Erythroblast (primary cell): ENCODE results near the gene KLC1.

Source experiments
- DNase-seq, 2 experiments: peaks; one replicate each; lab custom pipeline; 2025; lab: John Stamatoyannopoulos, UW
- GATA1 ChIP-seq: IDR thresholded peaks from 2 replicates; pipeline ENCODE4 v1.6.1; 2011; ENCODE audit warnings: low read depth, mild to moderate bottlenecking, control low read depth, low read length, moderate library complexity
- POLR2A ChIP-seq: IDR thresholded peaks from 2 replicates; pipeline ENCODE4 v1.6.1; 2011; ENCODE audit warnings: mild to moderate bottlenecking, low read length

The KLC1 gene

GRCh38 chr14:103657471-103657870, 28.5 kb downstream of the KLC1 start:
- DNase-seq: no peak

GRCh38 chr14:103659631-103660030, 30.6 kb downstream of the KLC1 start:
- no peak for TF ChIP-seq POLR2A
- no peak for TF ChIP-seq GATA1
- DNase-seq: no peak

More at GRCh38 chr14:103657471-103657870, 28.5 kb downstream of the KLC1 start:
- TF ChIP-seq POLR2A (no peak), GATA1 (no peak)

GRCh38 chr14:103662029-103662428, 33.0 kb downstream of the KLC1 start:
- TF ChIP-seq GATA1 (no peak), POLR2A (no peak)
- DNase-seq: no peak

- TF ChIP-seq POLR2A (no peak), GATA1 (no peak)
- DNase-seq: no peak
These were observed 33.6 kb downstream of the KLC1 start for GRCh38 chr14:103662591-103662990.

GRCh38 chr14:103663506-103663905, 34.5 kb downstream of the KLC1 start:
- no peak for TF ChIP-seq POLR2A
- no peak for TF ChIP-seq GATA1
- no peak for DNase-seq

GRCh38 chr14:103667671-103668070, 38.7 kb downstream of the KLC1 start:
- no peak for DNase-seq
- no peak for TF ChIP-seq POLR2A
- no peak for TF ChIP-seq GATA1

GRCh38 chr14:103668117-103668516, 39.1 kb downstream of the KLC1 start:
- TF ChIP-seq GATA1 (no peak), POLR2A (no peak)
- no peak for DNase-seq

- DNase-seq: no peak
- TF ChIP-seq GATA1 (no peak), POLR2A (no peak)
These were observed 40.4 kb downstream of the KLC1 start for GRCh38 chr14:103669370-103669769.

- TF ChIP-seq POLR2A: no peak
- TF ChIP-seq GATA1: no peak
- DNase-seq: no peak
These were observed 42.9 kb downstream of the KLC1 start for GRCh38 chr14:103671911-103672310.

- TF ChIP-seq GATA1 (no peak), POLR2A (no peak)
- no peak for DNase-seq
These were observed 46.9 kb downstream of the KLC1 start for GRCh38 chr14:103675957-103676356.

GRCh38 chr14:103676881-103677675, 48.1 kb downstream of the KLC1 start:
- TF ChIP-seq GATA1 (no peak), POLR2A (no peak)
- DNase-seq: no peak

GRCh38 chr14:103679351-103679750, 50.3 kb downstream of the KLC1 start:
- DNase-seq: peak; percentile 58 to 68
- TF ChIP-seq GATA1: no peak
- no peak for TF ChIP-seq POLR2A

- no peak for TF ChIP-seq POLR2A
- no peak for TF ChIP-seq GATA1
These were observed 51.6 kb downstream of the KLC1 start for GRCh38 chr14:103680491-103681231.

GRCh38 chr14:103683139-103683538, 54.1 kb downstream of the KLC1 start:
- TF ChIP-seq GATA1 (no peak), POLR2A (no peak)
- no peak for DNase-seq

More at GRCh38 chr14:103680491-103681231, 51.6 kb downstream of the KLC1 start:
- no peak for DNase-seq
